ENCODE data around the gene PCSK2.

PCSK2 gene

GRCh38 chr20:17262786-17263185, 35.9 kb downstream of the PCSK2 start:
- no peak for DNase-seq

- no peak for DNase-seq
Observed at GRCh38 chr20:17273717-17274116, 46.9 kb downstream of the PCSK2 start.

- no peak for DNase-seq
Observed at GRCh38 chr20:17276101-17276500, 49.3 kb downstream of the PCSK2 start.

GRCh38 chr20:17281478-17281877, 54.6 kb downstream of the PCSK2 start:
- DNase-seq, result peak; percentile 8

- no peak for DNase-seq
Observed at GRCh38 chr20:17282501-17282900, 55.7 kb downstream of the PCSK2 start.

GRCh38 chr20:17287503-17287902, 60.7 kb downstream of the PCSK2 start:
- no peak for DNase-seq

GRCh38 chr20:17287998-17288397, 61.2 kb downstream of the PCSK2 start:
- no peak for DNase-seq

GRCh38 chr20:17295151-17295726, 68.4 kb downstream of the PCSK2 start:
- no peak for DNase-seq

GRCh38 chr20:17295991-17296390, 69.2 kb downstream of the PCSK2 start:
- DNase-seq, result no peak

GRCh38 chr20:17298171-17298570, 71.3 kb downstream of the PCSK2 start:
- DNase-seq, result no peak

GRCh38 chr20:17298751-17299150, 71.9 kb downstream of the PCSK2 start:
- no peak for DNase-seq

GRCh38 chr20:17300113-17300512, 73.3 kb downstream of the PCSK2 start:
- no peak for DNase-seq

- no peak for DNase-seq
Observed at GRCh38 chr20:17304774-17305173, 77.9 kb downstream of the PCSK2 start.

- no peak for DNase-seq
Observed at GRCh38 chr20:17306427-17306826, 79.6 kb downstream of the PCSK2 start.

- no peak for DNase-seq
Observed at GRCh38 chr20:17314264-17314663, 87.4 kb downstream of the PCSK2 start.

GRCh38 chr20:17315407-17316231, 88.8 kb downstream of the PCSK2 start:
- DNase-seq, result no peak

- no peak for DNase-seq
Observed at GRCh38 chr20:17316316-17317038, 89.6 kb downstream of the PCSK2 start.

GRCh38 chr20:17317341-17317740, 90.5 kb downstream of the PCSK2 start:
- DNase-seq, result no peak

- no peak for DNase-seq
Observed at GRCh38 chr20:17320456-17320855, 93.6 kb downstream of the PCSK2 start.

GRCh38 chr20:17326096-17326495, 99.3 kb downstream of the PCSK2 start:
- no peak for DNase-seq

- no peak for DNase-seq
Observed at GRCh38 chr20:17327185-17328148, 100.6 kb downstream of the PCSK2 start.

GRCh38 chr20:17334932-17335331, 108.1 kb downstream of the PCSK2 start:
- DNase-seq, result no peak

- no peak for DNase-seq
Observed at GRCh38 chr20:17339000-17339399, 112.2 kb downstream of the PCSK2 start.

All from stimulated activated CD4-positive, alpha-beta T cell treated with anti-CD3 and anti-CD28 coated beads, Interleukin-1b, Interleukin-23, amount 100 ng/mL, for 48 hours (primary cell).